MM.1S (cell line): ENCODE data around the gene TTC34.
"Not testable (repeated sequence)": the region's sequence is repeated elsewhere in the genome, so short reads cannot be mapped to it uniquely, and the experiment has no call there.

ENCODE experiments used
- EZH2phosphoT487 ChIP-seq: fragments of 300-600 bp; sonication (generic); IDR thresholded peaks from 2 replicates; pipeline ENCODE4 v1.6.1; 2018; ENCODE audit warnings: antibody characterized with exemption, low read length
- TF ChIP-seq, protein P1 (sequence below): fragments of 300-600 bp; sonication (generic); IDR thresholded peaks from 2 replicates; pipeline ENCODE4 v1.5.1; 2016; ENCODE audit warnings: antibody characterized with exemption, low read length, mixed read lengths

- not testable (repeated sequence) for TF ChIP-seq EZH2phosphoT487
- TF ChIP-seq, protein P1, sequence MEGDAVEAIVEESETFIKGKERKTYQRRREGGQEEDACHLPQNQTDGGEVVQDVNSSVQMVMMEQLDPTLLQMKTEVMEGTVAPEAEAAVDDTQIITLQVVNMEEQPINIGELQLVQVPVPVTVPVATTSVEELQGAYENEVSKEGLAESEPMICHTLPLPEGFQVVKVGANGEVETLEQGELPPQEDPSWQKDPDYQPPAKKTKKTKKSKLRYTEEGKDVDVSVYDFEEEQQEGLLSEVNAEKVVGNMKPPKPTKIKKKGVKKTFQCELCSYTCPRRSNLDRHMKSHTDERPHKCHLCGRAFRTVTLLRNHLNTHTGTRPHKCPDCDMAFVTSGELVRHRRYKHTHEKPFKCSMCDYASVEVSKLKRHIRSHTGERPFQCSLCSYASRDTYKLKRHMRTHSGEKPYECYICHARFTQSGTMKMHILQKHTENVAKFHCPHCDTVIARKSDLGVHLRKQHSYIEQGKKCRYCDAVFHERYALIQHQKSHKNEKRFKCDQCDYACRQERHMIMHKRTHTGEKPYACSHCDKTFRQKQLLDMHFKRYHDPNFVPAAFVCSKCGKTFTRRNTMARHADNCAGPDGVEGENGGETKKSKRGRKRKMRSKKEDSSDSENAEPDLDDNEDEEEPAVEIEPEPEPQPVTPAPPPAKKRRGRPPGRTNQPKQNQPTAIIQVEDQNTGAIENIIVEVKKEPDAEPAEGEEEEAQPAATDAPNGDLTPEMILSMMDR: not testable (repeated sequence)
Observed at GRCh38 chr1:2682879-2683278, 118.6 kb downstream of the TTC34 start.
